HepG2 (cell line): Measurements from ENCODE around the gene ITSN2. TPM values are rescaled to one million over a fixed set of nuclear protein-coding genes. Genes with fewer than 3 reads are reported as not detected.

Experiments used
- ARID5B ChIP-seq: IDR thresholded peaks from 2 replicates; pipeline ENCODE4 v1.4.0; 2020; ENCODE audit warnings: mild to moderate bottlenecking, missing genetic modification reagents
- BCL6 ChIP-seq: IDR thresholded peaks from 2 replicates; pipeline ENCODE4 v1.6.1; 2016; ENCODE audit warnings: missing genetic modification reagents, missing compliant biosample characterization
- BRD4 ChIP-seq: sonication (generic); formaldehyde crosslinking; IDR thresholded peaks from 2 replicates; pipeline ENCODE4 v1.4.0; 2020; ENCODE audit warnings: missing genetic modification reagents
- CREM ChIP-seq, 2 experiments: sonication (generic) in 1 of 2; formaldehyde crosslinking in 1 of 2; IDR thresholded peaks; 2 replicates each; pipeline versions ENCODE4 v1.4.0 to v1.6.1; 2016 to 2020; ENCODE audit warnings: antibody characterized with exemption in 1 of 2, mild to moderate bottlenecking in 1 of 2, missing genetic modification reagents in 1 of 2
- EP300 ChIP-seq, 3 experiments: sonication (generic) in 1 of 3; formaldehyde crosslinking in 1 of 3; IDR thresholded peaks; 2 replicates each; pipeline versions ENCODE4 v1.5.1 to v1.6.1; 2011 to 2020; ENCODE audit warnings: low read depth in 2 of 3, low read length in 2 of 3, borderline replicate concordance in 1 of 3, improper control_type of control experiment in 1 of 3, mild to moderate bottlenecking in 1 of 3, missing genetic modification reagents in 1 of 3, moderate library complexity in 1 of 3
- ETV5 ChIP-seq: IDR thresholded peaks from 2 replicates; pipeline ENCODE4 v1.6.1; 2018; ENCODE audit warnings: missing biosample characterization, missing genetic modification reagents, inconsistent platforms, borderline replicate concordance
- FLYWCH1 ChIP-seq: sonication (generic); formaldehyde crosslinking; IDR thresholded peaks from 2 replicates; pipeline ENCODE4 v1.8.1; 2023; ENCODE audit warnings: mild to moderate bottlenecking, missing genetic modification reagents
- FOXA3 ChIP-seq: IDR thresholded peaks from 2 replicates; pipeline ENCODE4 v1.6.1; 2016; ENCODE audit warnings: missing genetic modification reagents, missing compliant biosample characterization
- FOXK1 ChIP-seq: sonication (generic); formaldehyde crosslinking; IDR thresholded peaks from 2 replicates; pipeline ENCODE4 v1.4.0; 2020; ENCODE audit warnings: low read depth, missing genetic modification reagents, borderline replicate concordance
- FOXO1 ChIP-seq: sonication (generic); formaldehyde crosslinking; IDR thresholded peaks from 2 replicates; pipeline ENCODE4 v1.4.0; 2020; ENCODE audit warnings: missing genetic modification reagents
- FOXP4 ChIP-seq: sonication (generic); formaldehyde crosslinking; IDR thresholded peaks from 2 replicates; pipeline ENCODE4 v1.4.0; 2020; ENCODE audit warnings: missing genetic modification reagents
- HDAC1 ChIP-seq: sonication (generic); formaldehyde crosslinking; IDR thresholded peaks from 2 replicates; pipeline ENCODE4 v1.5.1; 2020; ENCODE audit warnings: mild to moderate bottlenecking, missing genetic modification reagents
- HMG20B ChIP-seq: conservative IDR thresholded peaks from 2 replicates; pipeline ENCODE4 v1.6.1; 2016; ENCODE audit warnings: missing genetic modification reagents, missing compliant biosample characterization
- HNF4A ChIP-seq: sonication (generic); formaldehyde crosslinking; IDR thresholded peaks from 2 replicates; pipeline ENCODE4 v1.4.0; 2020; ENCODE audit warnings: missing genetic modification reagents
- NFIC ChIP-seq: IDR thresholded peaks from 2 replicates; pipeline ENCODE4 v1.6.1; 2012; ENCODE audit warnings: mild to moderate bottlenecking, low read length, inconsistent platforms
- NR2F2 ChIP-seq: IDR thresholded peaks from 2 replicates; pipeline ENCODE4 v1.6.1; 2012; ENCODE audit warnings: low read depth, inconsistent platforms, borderline replicate concordance
- RARA ChIP-seq: IDR thresholded peaks from 2 replicates; pipeline ENCODE4 v1.6.1; 2016; ENCODE audit warnings: missing genetic modification reagents, missing compliant biosample characterization
- TARDBP ChIP-seq: sonication (generic); formaldehyde crosslinking; IDR thresholded peaks from 2 replicates; pipeline ENCODE4 v1.8.0; 2022; ENCODE audit warnings: mild to moderate bottlenecking, missing genetic modification reagents
- YEATS2 ChIP-seq: sonication (generic); formaldehyde crosslinking; IDR thresholded peaks from 2 replicates; pipeline ENCODE4 v1.4.0; 2020; ENCODE audit warnings: missing genetic modification reagents, borderline replicate concordance
- ZC3H4 ChIP-seq: sonication (generic); formaldehyde crosslinking; IDR thresholded peaks from 2 replicates; pipeline ENCODE4 v1.4.0; 2020; ENCODE audit warnings: missing genetic modification reagents, borderline replicate concordance
- ZEB1 ChIP-seq: IDR thresholded peaks from 2 replicates; pipeline ENCODE4 v1.6.1; 2012; ENCODE audit warnings: mild to moderate bottlenecking, low read depth, inconsistent platforms; ENCODE audit not compliant: insufficient replicate concordance
- ZMYM3 ChIP-seq: sonication (generic); formaldehyde crosslinking; IDR thresholded peaks from 2 replicates; pipeline ENCODE4 v1.5.1; 2020; ENCODE audit warnings: mild to moderate bottlenecking, missing genetic modification reagents
- ZNF264 ChIP-seq: sonication (generic); formaldehyde crosslinking; IDR thresholded peaks from 2 replicates; pipeline ENCODE4 v1.4.0; 2020; ENCODE audit warnings: missing genetic modification reagents
- ZNF589 ChIP-seq: sonication (generic); formaldehyde crosslinking; conservative IDR thresholded peaks from 2 replicates; pipeline ENCODE4 v1.8.0; 2022; ENCODE audit warnings: mild to moderate bottlenecking, moderate library complexity, missing genetic modification reagents
- ZNF878 ChIP-seq: sonication (generic); formaldehyde crosslinking; IDR thresholded peaks from 2 replicates; pipeline ENCODE4 v1.8.1; 2023; ENCODE audit warnings: mild to moderate bottlenecking, missing genetic modification reagents, moderate library complexity
- polyA plus RNA-seq, 8 experiments: library from polyadenylated mRNA; depleted of rRNA in 3 of 8; stranded (reverse) in 7 of 8; unstranded in 1 of 8; fragments of >200 nt; fragmentation: Illumina TruSeq in 4 of 8; extraction: Trizol in 4 of 8; gene quantifications; 2 replicates each; pipeline versions ENCODE4 v1.2.1 to v1.2.3, GENCODE V29; 2011 to 2016; ENCODE audit warnings: low read depth in 4 of 8, missing spikeins in 1 of 8, mixed read lengths in 1 of 8; ENCODE audit not compliant: insufficient read depth in 1 of 8
- total RNA-seq, 5 experiments: library from RNA; depleted of rRNA; stranded (reverse); fragments of >200 nt; fragmentation: Illumina TruSeq; extraction: Trizol; gene quantifications; 2 replicates each; pipeline ENCODE4 v1.2.3, GENCODE V29; 2016; ENCODE audit warnings: low read depth in 1 of 5

ITSN2 gene
- total and polyA plus RNA-seq, 2 of the 13 experiments (the other 11 are each of a cell fraction or from before 2014, with no cell fraction given) = 26.0 to 26.6 TPM

GRCh38 chr2:24158131-24158530 lies 202.2 kb downstream of the ITSN2 start (continued):
- TF ChIP-seq HNF4A (CRISPR knock-in tag) (0 out of 2 replicates have a peak, but pooled peaks have one; percentile 12), EP300 (IDR thresholded peaks at IDR 0.05; ENCODE audit: low read depth in 2 of 2, low read length in 2 of 2) (peak in 1 of 2 experiments; percentile 55; a peak in 1 of 4 replicates), EP300 (CRISPR knock-in tag; IDR thresholded peaks at IDR 0.05; ENCODE audit: borderline replicate concordance) (no peak), CREM (IDR thresholded peaks at IDR 0.05) (peak; percentile 27; the same call in 1 of the 2 replicates), CREM (CRISPR knock-in tag; IDR thresholded peaks at IDR 0.05) (no peak), ZMYM3 (CRISPR knock-in tag) (peak; percentile 15; the same call in 1 of the 2 replicates), FOXP4 (CRISPR knock-in tag) (peak; percentile 77), ZC3H4 (CRISPR knock-in tag) (no peak), ZNF264 (CRISPR knock-in tag) (0 out of 2 replicates have a peak, but pooled peaks have one; percentile 8), YEATS2 (CRISPR knock-in tag) (0 out of 2 replicates have a peak, but pooled peaks have one; percentile 28), ARID5B (CRISPR knock-in tag) (peak; percentile 76), HMG20B (CRISPR knock-in tag) (0 out of 2 replicates have a peak, but pooled peaks have one; percentile 25), ETV5 (CRISPR knock-in tag) (peak; percentile 74; the same call in 1 of the 2 replicates), FLYWCH1 (no peak), NFIC (peak; percentile 79), RARA (CRISPR knock-in tag) (peak; percentile 47; the same call in 1 of the 2 replicates), BCL6 (CRISPR knock-in tag) (peak; percentile 61; the same call in 1 of the 2 replicates), BRD4 (CRISPR knock-in tag) (no peak), TARDBP (CRISPR knock-in tag) (0 out of 2 replicates have a peak, but pooled peaks have one; percentile 39), ZNF589 (no peak), ZEB1 (peak; percentile 62), NR2F2 (0 out of 2 replicates have a peak, but pooled peaks have one; percentile 36), FOXK1 (CRISPR knock-in tag) (peak; percentile 51; the same call in 1 of the 2 replicates), ZNF878 (no peak), FOXA3 (peak; percentile 92), FOXO1 (CRISPR knock-in tag) (peak; percentile 72; the same call in 1 of the 2 replicates), HDAC1 (0 out of 2 replicates have a peak, but pooled peaks have one; percentile 24)
